HL-60 (cell line): ENCODE results near the gene TMEM135.

Source experiments
- DNase-seq, 2 experiments: peaks; one replicate each; pipeline ENCODE4 v3.0.0-alpha.2; 2010 to 2020; ENCODE audit warnings: low read depth in 1 of 2, low spot score in 1 of 2
- H3K27ac ChIP-seq: fragments of 250-450 bp; sonication (Bioruptor Pico); replicated peaks from 2 replicates; pipeline ENCODE4 v1.5.1; 2020; ENCODE audit warnings: mild to moderate bottlenecking, moderate library complexity
- H3K27me3 ChIP-seq: fragments of 250-450 bp; sonication (Bioruptor Pico); 2 replicates; pipeline ENCODE4 v1.5.1; 2021; ENCODE audit warnings: mild to moderate bottlenecking, moderate library complexity; ENCODE audit not compliant: insufficient read depth, poor library complexity, severe bottlenecking
- H3K4me3 ChIP-seq: replicated peaks from 2 replicates; pipeline ENCODE4 v1.5.1; 2011; ENCODE audit warnings: mild to moderate bottlenecking, control low read depth, low read length; ENCODE audit not compliant: insufficient read depth
- CTCF ChIP-seq: IDR thresholded peaks from one replicate; pipeline ENCODE4 v1.5.1; 2011; ENCODE audit warnings: low read length, control low read depth, inconsistent platforms; ENCODE audit not compliant: insufficient read depth
- GABPA ChIP-seq: IDR thresholded peaks from 2 replicates; pipeline ENCODE4 v1.6.1; 2012; ENCODE audit warnings: low read depth
- POLR2AphosphoS5 ChIP-seq: IDR thresholded peaks from 2 replicates; pipeline ENCODE4 v1.6.1; 2012; ENCODE audit warnings: low read depth
- REST ChIP-seq: IDR thresholded peaks from 2 replicates; pipeline ENCODE4 v1.6.1; 2012; ENCODE audit warnings: low read depth; ENCODE audit not compliant: insufficient replicate concordance
- SPI1 ChIP-seq: IDR thresholded peaks from 2 replicates; pipeline ENCODE4 v1.6.1; 2012; ENCODE audit warnings: low read depth, mild to moderate bottlenecking, borderline replicate concordance

The TMEM135 gene

GRCh38 chr11:87213444-87213843 is 175.7 kb downstream of the TMEM135 start:
- TF ChIP-seq GABPA (no peak), CTCF (no peak), SPI1 (no peak), REST (no peak), POLR2AphosphoS5 (no peak)
- Histone ChIP-seq H3K27ac (no peak overlapping the region), H3K27me3 (no peaks in the 10 kb centered on the region), H3K4me3 (no peak overlapping the region)
- no peak for DNase-seq

- H3K27me3 ChIP-seq = no peaks in the 10 kb centered on the region
- TF ChIP-seq REST (peak; percentile 42), GABPA (no peak)
- DNase-seq = no peak
Observed at GRCh38 chr11:87215236-87215635, 177.5 kb downstream of the TMEM135 start.

GRCh38 chr11:87219266-87219665 is 181.5 kb downstream of the TMEM135 start:
- no peak for DNase-seq
- Histone ChIP-seq H3K4me3 (no peak overlapping the region), H3K27me3 (no peaks in the 10 kb centered on the region), H3K27ac (no peak overlapping the region)
- TF ChIP-seq SPI1 = no peak
- TF ChIP-seq REST = no peak
- no peak for TF ChIP-seq GABPA
- no peak for TF ChIP-seq CTCF
- TF ChIP-seq POLR2AphosphoS5 = no peak

More at GRCh38 chr11:87215236-87215635, 177.5 kb downstream of the TMEM135 start:
- Histone ChIP-seq H3K27ac (no peak overlapping the region), H3K4me3 (no peak overlapping the region)

- TF ChIP-seq REST (no peak), CTCF (no peak), SPI1 (no peak), POLR2AphosphoS5 (no peak), GABPA (no peak)
- Histone ChIP-seq H3K27ac (no peak overlapping the region), H3K27me3 (no peaks in the 10 kb centered on the region), H3K4me3 (no peak overlapping the region)
- no peak for DNase-seq
Observed at GRCh38 chr11:87223816-87224215, 186.1 kb downstream of the TMEM135 start.
